ENCODE measurements around the gene PRKAA2. TPM values are rescaled to one million over a fixed set of nuclear protein-coding genes. Genes with fewer than 3 reads are reported as not detected.

PRKAA2 gene
- total and polyA plus RNA-seq, 10 of the 15 experiments (the other 5 are each of a cell fraction or from before 2014, with no cell fraction given), result 0.01 TPM; not detected in 9

DNA sequence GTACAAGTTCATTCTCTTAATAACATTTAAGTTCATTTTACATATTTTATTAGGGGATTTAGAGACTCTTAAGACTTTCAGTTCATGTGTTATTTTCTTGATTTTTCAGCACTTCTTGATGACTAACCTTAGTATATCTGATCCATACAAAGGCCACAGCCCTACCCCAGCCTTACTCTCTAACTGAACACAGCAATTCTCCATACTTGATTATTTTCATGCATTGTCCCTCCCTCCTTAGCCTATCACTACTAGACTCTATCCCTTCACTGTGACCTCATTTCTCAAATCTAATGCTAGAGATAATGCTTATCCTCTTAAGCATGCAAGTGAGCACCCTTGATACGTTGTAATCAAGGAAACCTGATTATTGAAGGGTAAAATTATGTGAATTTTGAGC lies 15.2 kb downstream of the PRKAA2 start:
- H3K9ac ChIP-seq (ENCODE audit: control insufficient read depth, insufficient read depth, low read length), result no peak overlapping the region
- no peak for FAIRE-seq
- BruUV-seq (replicated peaks), result no TSS peak
- no peak overlapping the region for H3K4me3 ChIP-seq
- no peaks in the 10 kb centered on the region for H3K36me3 ChIP-seq (ENCODE audit: control insufficient read depth in 2 of 2, insufficient read depth in 2 of 2, low read length in 1 of 2)
- RAD21 ChIA-PET (ENCODE audit: unreplicated experiment), result no interaction called here
- intact Hi-C loops (cut with micrococcal nuclease; ENCODE audit: unreplicated experiment) (no loop called here), in situ Hi-C loops (cut with MboI) (no loop called here)
- TF ChIP-seq DPF2 (IDR thresholded peaks at IDR 0.05), result no peak
- TF ChIP-seq FOXM1 (IDR thresholded peaks at IDR 0.05; ENCODE audit: low read depth, low read length), result no peak
- TF ChIP-seq, protein P1, sequence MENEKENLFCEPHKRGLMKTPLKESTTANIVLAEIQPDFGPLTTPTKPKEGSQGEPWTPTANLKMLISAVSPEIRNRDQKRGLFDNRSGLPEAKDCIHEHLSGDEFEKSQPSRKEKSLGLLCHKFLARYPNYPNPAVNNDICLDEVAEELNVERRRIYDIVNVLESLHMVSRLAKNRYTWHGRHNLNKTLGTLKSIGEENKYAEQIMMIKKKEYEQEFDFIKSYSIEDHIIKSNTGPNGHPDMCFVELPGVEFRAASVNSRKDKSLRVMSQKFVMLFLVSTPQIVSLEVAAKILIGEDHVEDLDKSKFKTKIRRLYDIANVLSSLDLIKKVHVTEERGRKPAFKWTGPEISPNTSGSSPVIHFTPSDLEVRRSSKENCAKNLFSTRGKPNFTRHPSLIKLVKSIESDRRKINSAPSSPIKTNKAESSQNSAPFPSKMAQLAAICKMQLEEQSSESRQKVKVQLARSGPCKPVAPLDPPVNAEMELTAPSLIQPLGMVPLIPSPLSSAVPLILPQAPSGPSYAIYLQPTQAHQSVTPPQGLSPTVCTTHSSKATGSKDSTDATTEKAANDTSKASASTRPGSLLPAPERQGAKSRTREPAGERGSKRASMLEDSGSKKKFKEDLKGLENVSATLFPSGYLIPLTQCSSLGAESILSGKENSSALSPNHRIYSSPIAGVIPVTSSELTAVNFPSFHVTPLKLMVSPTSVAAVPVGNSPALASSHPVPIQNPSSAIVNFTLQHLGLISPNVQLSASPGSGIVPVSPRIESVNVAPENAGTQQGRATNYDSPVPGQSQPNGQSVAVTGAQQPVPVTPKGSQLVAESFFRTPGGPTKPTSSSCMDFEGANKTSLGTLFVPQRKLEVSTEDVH (IDR thresholded peaks at IDR 0.05; ENCODE audit: low read depth, partially characterized antibody), result no peak
- TF ChIP-seq ZNF622 (IDR thresholded peaks at IDR 0.05), result no peak
- TF ChIP-seq, protein P2, sequence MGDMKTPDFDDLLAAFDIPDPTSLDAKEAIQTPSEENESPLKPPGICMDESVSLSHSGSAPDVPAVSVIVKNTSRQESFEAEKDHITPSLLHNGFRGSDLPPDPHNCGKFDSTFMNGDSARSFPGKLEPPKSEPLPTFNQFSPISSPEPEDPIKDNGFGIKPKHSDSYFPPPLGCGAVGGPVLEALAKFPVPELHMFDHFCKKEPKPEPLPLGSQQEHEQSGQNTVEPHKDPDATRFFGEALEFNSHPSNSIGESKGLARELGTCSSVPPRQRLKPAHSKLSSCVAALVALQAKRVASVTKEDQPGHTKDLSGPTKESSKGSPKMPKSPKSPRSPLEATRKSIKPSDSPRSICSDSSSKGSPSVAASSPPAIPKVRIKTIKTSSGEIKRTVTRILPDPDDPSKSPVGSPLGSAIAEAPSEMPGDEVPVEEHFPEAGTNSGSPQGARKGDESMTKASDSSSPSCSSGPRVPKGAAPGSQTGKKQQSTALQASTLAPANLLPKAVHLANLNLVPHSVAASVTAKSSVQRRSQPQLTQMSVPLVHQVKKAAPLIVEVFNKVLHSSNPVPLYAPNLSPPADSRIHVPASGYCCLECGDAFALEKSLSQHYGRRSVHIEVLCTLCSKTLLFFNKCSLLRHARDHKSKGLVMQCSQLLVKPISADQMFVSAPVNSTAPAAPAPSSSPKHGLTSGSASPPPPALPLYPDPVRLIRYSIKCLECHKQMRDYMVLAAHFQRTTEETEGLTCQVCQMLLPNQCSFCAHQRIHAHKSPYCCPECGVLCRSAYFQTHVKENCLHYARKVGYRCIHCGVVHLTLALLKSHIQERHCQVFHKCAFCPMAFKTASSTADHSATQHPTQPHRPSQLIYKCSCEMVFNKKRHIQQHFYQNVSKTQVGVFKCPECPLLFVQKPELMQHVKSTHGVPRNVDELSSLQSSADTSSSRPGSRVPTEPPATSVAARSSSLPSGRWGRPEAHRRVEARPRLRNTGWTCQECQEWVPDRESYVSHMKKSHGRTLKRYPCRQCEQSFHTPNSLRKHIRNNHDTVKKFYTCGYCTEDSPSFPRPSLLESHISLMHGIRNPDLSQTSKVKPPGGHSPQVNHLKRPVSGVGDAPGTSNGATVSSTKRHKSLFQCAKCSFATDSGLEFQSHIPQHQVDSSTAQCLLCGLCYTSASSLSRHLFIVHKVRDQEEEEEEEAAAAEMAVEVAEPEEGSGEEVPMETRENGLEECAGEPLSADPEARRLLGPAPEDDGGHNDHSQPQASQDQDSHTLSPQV (IDR thresholded peaks at IDR 0.05), result no peak
- no peak for TF ChIP-seq NBN (IDR thresholded peaks at IDR 0.05)
- TF ChIP-seq, protein P3, sequence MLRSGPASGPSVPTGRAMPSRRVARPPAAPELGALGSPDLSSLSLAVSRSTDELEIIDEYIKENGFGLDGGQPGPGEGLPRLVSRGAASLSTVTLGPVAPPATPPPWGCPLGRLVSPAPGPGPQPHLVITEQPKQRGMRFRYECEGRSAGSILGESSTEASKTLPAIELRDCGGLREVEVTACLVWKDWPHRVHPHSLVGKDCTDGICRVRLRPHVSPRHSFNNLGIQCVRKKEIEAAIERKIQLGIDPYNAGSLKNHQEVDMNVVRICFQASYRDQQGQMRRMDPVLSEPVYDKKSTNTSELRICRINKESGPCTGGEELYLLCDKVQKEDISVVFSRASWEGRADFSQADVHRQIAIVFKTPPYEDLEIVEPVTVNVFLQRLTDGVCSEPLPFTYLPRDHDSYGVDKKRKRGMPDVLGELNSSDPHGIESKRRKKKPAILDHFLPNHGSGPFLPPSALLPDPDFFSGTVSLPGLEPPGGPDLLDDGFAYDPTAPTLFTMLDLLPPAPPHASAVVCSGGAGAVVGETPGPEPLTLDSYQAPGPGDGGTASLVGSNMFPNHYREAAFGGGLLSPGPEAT (IDR thresholded peaks at IDR 0.05; ENCODE audit: low read depth), result no peak
- no peak for TF ChIP-seq SREBF2 (IDR thresholded peaks at IDR 0.05; ENCODE audit: low read length)
- no peak for TF ChIP-seq SMAD5 (IDR thresholded peaks at IDR 0.05; ENCODE audit: low read depth)
- TF ChIP-seq HDAC2 (IDR thresholded peaks at IDR 0.05), result no peak
- no peak for TF ChIP-seq NFXL1 (IDR thresholded peaks at IDR 0.05; ENCODE audit: borderline replicate concordance)
- H3K4me1 ChIP-seq (ENCODE audit: control insufficient read depth, insufficient read depth, low read length), result no peaks in the 10 kb centered on the region
- H3K27me3 ChIP-seq (replicated peaks in 1 of 2; ENCODE audit: control insufficient read depth in 2 of 2, insufficient read depth in 2 of 2, low read length in 1 of 2), result no peaks in the 10 kb centered on the region
- CTCF ChIA-PET, result no interaction called here
- SMC1A ChIA-PET (ENCODE audit: uncharacterized antibody, unreplicated experiment), result no interaction called here
- no peaks in the 10 kb centered on the region; the same call in 2 of the 3 replicates for H3K9me3 ChIP-seq (replicated peaks; ENCODE audit: control insufficient read depth, insufficient read depth, low read length)
- no peak for ATAC-seq
- H3K27ac ChIP-seq (ENCODE audit: control insufficient read depth, insufficient read depth), result no peak overlapping the region
- no peak overlapping the region for H2AFZ ChIP-seq (ENCODE audit: control insufficient read depth, low read depth, low read length)
- H3K4me2 ChIP-seq (ENCODE audit: control insufficient read depth, insufficient read depth), result no peak overlapping the region
- no peaks in the 10 kb centered on the region for H4K20me1 ChIP-seq (ENCODE audit: control insufficient read depth, insufficient read depth)
- no peaks in the 10 kb centered on the region for H3K79me2 ChIP-seq (ENCODE audit: control insufficient read depth, insufficient read depth, low read length)
- WGBS (ENCODE audit: insufficient coverage, insufficient replicate concordance, low lambda C conversion rate, missing lambda C conversion rate), result 0% methylated on average over 1 of the region's 1 CpG
- POLR2A ChIA-PET, result no interaction called here
- no peak for DNase-seq (ENCODE audit: low read depth, low spot score)

All from GM12878 (cell line).